GM20000 (cell line): ENCODE data around the gene OR2T11.

ENCODE experiments used
- DNase-seq: peaks from one replicate; pipeline ENCODE4 v3.0.0; 2012; ENCODE audit warnings: low spot score
- TF ChIP-seq, protein P1 (sequence below): IDR thresholded peaks from 2 replicates; pipeline ENCODE4 v1.5.1; 2012; ENCODE audit warnings: mild to moderate bottlenecking, control low read depth; ENCODE audit errors: extremely low read depth, missing control alignments

OR2T11 gene

DNA sequence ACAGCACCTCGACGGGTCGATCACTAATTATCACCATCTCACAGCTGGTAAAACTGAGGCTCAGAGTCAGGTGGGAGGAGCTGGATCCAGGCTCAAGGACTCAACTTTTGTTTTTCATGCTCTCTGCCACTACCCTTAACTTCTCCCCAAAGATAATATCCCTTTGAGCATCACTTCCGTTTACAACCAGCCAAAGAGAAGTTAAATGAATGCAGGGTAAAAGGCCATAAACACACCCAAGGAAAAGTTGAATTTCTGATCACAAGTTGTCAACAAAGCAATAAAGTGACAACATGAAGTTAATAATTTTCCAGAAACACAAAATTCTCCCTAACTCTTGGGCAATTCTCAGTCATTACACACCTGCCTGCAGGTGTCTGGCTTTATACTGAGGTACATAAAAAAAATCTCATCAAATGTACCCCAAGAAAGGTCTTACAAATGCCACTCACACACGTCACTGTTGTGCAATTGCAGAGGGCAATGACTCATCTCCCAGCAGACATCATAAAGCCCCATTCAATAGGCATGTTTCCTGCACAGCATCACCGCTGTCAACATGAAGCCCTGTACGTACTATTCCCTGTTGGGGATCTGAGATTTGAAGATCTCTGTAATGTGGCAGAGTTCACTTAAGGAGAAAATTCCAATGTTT lies 3.4 kb downstream of the OR2T11 start:
- DNase-seq = no peak
- TF ChIP-seq, protein P1, sequence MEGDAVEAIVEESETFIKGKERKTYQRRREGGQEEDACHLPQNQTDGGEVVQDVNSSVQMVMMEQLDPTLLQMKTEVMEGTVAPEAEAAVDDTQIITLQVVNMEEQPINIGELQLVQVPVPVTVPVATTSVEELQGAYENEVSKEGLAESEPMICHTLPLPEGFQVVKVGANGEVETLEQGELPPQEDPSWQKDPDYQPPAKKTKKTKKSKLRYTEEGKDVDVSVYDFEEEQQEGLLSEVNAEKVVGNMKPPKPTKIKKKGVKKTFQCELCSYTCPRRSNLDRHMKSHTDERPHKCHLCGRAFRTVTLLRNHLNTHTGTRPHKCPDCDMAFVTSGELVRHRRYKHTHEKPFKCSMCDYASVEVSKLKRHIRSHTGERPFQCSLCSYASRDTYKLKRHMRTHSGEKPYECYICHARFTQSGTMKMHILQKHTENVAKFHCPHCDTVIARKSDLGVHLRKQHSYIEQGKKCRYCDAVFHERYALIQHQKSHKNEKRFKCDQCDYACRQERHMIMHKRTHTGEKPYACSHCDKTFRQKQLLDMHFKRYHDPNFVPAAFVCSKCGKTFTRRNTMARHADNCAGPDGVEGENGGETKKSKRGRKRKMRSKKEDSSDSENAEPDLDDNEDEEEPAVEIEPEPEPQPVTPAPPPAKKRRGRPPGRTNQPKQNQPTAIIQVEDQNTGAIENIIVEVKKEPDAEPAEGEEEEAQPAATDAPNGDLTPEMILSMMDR = no peak

DNA sequence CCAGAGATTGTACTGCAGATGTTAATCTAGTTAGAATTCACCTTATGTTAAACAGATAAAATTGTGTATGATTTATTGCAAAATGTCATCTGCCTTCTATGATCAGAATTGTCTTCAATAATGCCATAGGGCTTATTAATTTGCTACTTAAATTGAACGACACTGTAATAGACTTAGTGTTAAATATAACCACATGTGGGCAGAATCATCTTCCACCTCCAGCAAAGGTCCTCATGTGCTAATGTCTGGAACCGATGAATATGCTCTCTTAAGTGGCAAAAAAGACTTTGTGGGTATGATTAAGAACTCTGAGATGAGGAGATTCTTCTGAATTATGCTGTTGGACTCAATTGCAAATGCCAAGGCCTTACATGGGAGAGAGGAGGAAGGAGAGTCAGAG lies 4.3 kb downstream of the OR2T11 start:
- DNase-seq = no peak
- TF ChIP-seq, protein P1 = no peak

DNA sequence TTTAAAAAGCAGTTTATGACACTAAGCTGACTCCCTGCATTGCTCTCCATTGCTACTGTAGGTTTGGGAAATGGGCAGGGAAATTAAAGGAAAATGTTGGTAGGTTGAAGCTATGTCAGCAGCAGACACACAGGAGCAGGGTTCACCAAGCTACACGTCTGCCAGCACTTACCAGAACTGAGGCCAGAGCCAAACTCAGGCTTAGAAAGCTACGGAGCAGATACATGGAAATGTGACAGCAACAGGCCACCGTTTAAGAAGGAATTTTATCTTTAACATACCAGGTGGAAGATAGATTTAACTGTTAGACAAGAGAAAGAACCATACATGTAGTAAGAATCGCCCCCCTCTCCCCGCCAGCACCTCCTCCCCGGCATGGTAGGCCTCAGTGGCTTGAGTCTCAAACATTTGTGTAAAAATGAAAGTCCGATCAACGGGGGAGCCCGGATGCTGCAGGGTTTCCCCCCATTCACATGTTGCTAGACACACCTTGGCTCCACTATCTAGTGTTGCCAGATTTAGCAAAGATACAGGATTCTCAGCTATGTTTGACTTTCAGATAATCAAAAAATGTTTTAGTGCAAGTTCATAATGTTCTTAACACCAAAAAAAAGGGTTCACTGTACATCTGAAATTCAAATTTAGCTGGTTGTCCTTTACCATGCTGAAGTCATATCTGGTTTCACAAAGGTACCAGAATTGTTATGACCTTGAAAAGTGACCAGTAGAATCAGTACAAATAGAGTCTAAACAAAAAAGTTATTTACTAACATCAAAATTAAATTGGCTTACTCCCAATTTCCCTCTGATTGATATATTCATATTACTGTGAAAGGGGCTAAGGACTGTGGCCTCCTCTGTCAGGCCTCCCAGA lies 6.7 kb downstream of the OR2T11 start:
- TF ChIP-seq, protein P1 = no peak
- peak; percentile 73 for DNase-seq

DNA sequence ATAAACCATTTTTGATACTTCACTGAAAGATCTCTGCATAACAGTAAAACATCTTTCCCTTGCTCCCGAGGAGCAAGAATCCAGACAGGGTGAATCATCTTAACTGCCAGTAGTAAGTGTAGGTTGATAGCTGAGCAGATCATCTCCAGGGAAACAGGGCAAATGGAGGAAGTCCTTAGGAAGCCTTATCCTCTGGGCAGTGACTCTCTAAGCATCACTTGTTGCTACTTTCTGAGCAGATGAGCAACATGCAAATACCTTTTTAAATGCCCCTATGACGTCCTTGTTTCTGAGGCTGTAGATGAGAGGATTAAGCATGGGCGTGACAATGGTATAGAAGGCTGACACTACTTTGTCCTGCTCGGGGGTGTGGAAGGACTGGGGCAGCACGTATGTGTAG lies 8.9 kb downstream of the OR2T11 start:
- no peak for DNase-seq
- TF ChIP-seq, protein P1 = no peak

DNA sequence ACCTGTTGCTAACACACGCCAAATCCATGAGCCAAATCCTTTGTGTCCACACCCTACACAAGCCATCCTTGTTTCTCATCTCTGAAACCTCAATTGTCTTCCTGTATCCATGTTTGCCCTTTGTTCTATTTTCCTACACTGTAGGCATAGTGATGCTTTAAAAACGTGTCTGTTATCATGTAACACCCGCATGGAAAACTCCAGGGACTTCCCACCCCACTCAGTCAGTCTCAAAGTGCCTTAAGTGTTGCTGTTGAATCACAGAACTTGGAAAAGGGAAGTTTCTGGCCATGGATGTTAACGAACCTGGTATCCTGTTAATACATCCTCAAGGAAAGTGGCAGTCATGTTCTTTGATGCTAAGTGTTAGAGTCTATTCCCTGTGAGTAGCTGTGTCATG lies 9.7 kb downstream of the OR2T11 start:
- no peak for DNase-seq
- TF ChIP-seq, protein P1 = no peak

DNA sequence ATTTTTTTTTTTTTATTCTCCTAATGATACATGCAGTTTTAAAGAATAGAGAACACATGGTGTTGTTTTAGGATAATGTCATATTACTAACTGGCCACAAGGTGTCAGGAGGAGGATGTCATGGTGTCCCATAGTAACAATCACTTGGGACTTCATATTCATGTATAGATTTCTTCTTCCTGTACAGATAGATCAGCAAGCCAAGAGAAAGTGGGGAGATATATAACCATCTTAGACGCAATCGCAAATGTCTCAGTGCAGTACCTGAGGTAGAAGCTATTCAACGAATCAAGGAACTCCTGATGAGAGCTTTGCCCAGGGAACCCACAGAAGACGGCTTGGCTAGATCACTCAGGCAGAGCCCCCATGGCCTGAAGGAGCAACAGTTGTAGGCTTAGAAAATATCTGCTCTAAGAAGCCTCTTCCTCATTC lies 12.3 kb downstream of the OR2T11 start:
- TF ChIP-seq, protein P1 = peak; percentile 27
- DNase-seq = peak; percentile 67

DNA sequence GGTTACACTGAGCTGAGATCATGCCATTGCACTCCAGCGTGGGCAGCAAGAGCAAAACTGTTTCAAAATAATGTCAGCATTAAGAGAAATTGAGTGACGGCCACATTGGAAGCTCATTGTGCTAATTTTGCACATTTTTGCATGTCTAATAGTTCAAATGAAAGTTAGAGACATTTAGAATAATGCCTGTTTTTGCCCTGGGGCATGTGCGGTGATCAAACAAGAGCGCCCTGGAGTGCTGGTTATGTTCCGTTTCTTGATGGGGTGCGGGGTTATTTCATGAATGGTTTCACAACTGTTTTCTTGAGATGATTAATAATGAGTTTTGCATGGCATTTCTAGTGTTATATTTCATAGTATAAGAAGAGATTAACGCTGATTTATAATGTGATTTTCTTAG lies 13.1 kb downstream of the OR2T11 start:
- TF ChIP-seq, protein P1 = no peak
- DNase-seq = no peak
